H9 (cell line): ENCODE measurements around the gene KLRD1. TPM values are rescaled to one million over a fixed set of nuclear protein-coding genes. Genes with fewer than 3 reads are reported as not detected.

Experiments used
- DNase-seq: peaks from one replicate; pipeline ENCODE4 v3.0.0-alpha.2; 2017
- H2AFZ ChIP-seq: one replicate; pipeline ENCODE4 v1.6.1; 2013; ENCODE audit warnings: mild to moderate bottlenecking, low read length, control low read depth, moderate library complexity
- H2AK5ac ChIP-seq: 2 replicates; pipeline ENCODE4 v1.6.1; 2013; ENCODE audit warnings: low read length, control low read depth, mixed read lengths; ENCODE audit not compliant: insufficient read length
- H2BK120ac ChIP-seq: one replicate; pipeline ENCODE4 v1.6.1; 2013; ENCODE audit warnings: low read depth, mild to moderate bottlenecking, low read length, control low read depth, inconsistent platforms; ENCODE audit not compliant: poor library complexity, severe bottlenecking
- H2BK12ac ChIP-seq: 2 replicates; pipeline ENCODE4 v1.6.1; 2013; ENCODE audit warnings: low read length, control low read depth, mixed read lengths, low read depth; ENCODE audit not compliant: insufficient read length
- H2BK15ac ChIP-seq: 2 replicates; pipeline ENCODE4 v1.6.1; 2013; ENCODE audit warnings: low read depth, low read length, control low read depth
- H2BK20ac ChIP-seq: one replicate; pipeline ENCODE4 v1.6.1; 2013; ENCODE audit warnings: low read depth, mild to moderate bottlenecking, low read length, control low read depth, inconsistent platforms; ENCODE audit not compliant: poor library complexity, severe bottlenecking
- H2BK5ac ChIP-seq: 2 replicates; pipeline ENCODE4 v1.6.1; 2013; ENCODE audit warnings: low read length, control low read depth, mixed read lengths; ENCODE audit not compliant: insufficient read length
- H3K14ac ChIP-seq: 2 replicates; pipeline ENCODE4 v1.6.1; 2013; ENCODE audit warnings: low read length, control low read depth; ENCODE audit not compliant: insufficient read depth
- H3K18ac ChIP-seq: 2 replicates; pipeline ENCODE4 v1.6.1; 2013; ENCODE audit warnings: low read depth, mild to moderate bottlenecking, mixed read lengths, low read length, control low read depth; ENCODE audit not compliant: insufficient read length
- H3K23ac ChIP-seq: 2 replicates; pipeline ENCODE4 v1.6.1; 2013; ENCODE audit warnings: low read length, control low read depth, mixed read lengths, low read depth; ENCODE audit not compliant: insufficient read length
- H3K23me2 ChIP-seq: 2 replicates; pipeline ENCODE4 v1.6.1; 2013; ENCODE audit warnings: low read depth, mild to moderate bottlenecking, mixed read lengths, low read length, control low read depth; ENCODE audit not compliant: insufficient read length, poor library complexity, severe bottlenecking
- H3K27ac ChIP-seq: 2 replicates; pipeline ENCODE4 v1.5.1; 2013; ENCODE audit warnings: low read length, control low read depth, mixed read lengths, low read depth; ENCODE audit not compliant: insufficient read length
- H3K27me3 ChIP-seq: 2 replicates; pipeline ENCODE4 v1.6.1; 2013; ENCODE audit warnings: low read length, control low read depth, inconsistent platforms; ENCODE audit not compliant: insufficient read depth
- H3K4ac ChIP-seq: 2 replicates; pipeline ENCODE4 v1.6.1; 2013; ENCODE audit warnings: low read depth, mild to moderate bottlenecking, control low read depth, inconsistent platforms, low read length, moderate library complexity
- H3K4me1 ChIP-seq: 2 replicates; pipeline ENCODE4 v1.6.1; 2013; ENCODE audit warnings: low read length, control low read depth, inconsistent platforms; ENCODE audit not compliant: insufficient read depth
- H3K4me2 ChIP-seq: 2 replicates; pipeline ENCODE4 v1.6.1; 2013; ENCODE audit warnings: low read length, control low read depth, mixed read lengths; ENCODE audit not compliant: insufficient read length, insufficient read depth
- H3K56ac ChIP-seq: 2 replicates; pipeline ENCODE4 v1.6.1; 2013; ENCODE audit warnings: low read depth, mild to moderate bottlenecking, mixed read lengths, low read length, control low read depth; ENCODE audit not compliant: insufficient read length
- H3K79me1 ChIP-seq: 2 replicates; pipeline ENCODE4 v1.6.1; 2013; ENCODE audit warnings: low read depth, mild to moderate bottlenecking, moderate library complexity, low read length, control low read depth, inconsistent platforms; ENCODE audit not compliant: insufficient read depth, poor library complexity, severe bottlenecking
- H3K79me2 ChIP-seq: 2 replicates; pipeline ENCODE4 v1.6.1; 2013; ENCODE audit warnings: low read length, control low read depth, inconsistent platforms; ENCODE audit not compliant: insufficient read depth
- H3K9ac ChIP-seq: 2 replicates; pipeline ENCODE4 v1.6.1; 2013; ENCODE audit warnings: low read length, control low read depth, mixed read lengths; ENCODE audit not compliant: insufficient read length; ENCODE audit errors: extremely low read depth
- H3K9me3 ChIP-seq: one replicate; pipeline ENCODE4 v1.6.1; 2013; ENCODE audit warnings: low read depth, low read length, inconsistent platforms; ENCODE audit not compliant: control insufficient read depth
- H3T11ph ChIP-seq: one replicate; pipeline ENCODE4 v1.6.1; 2013; ENCODE audit warnings: mild to moderate bottlenecking, low read length, control low read depth, inconsistent platforms
- H4K20me1 ChIP-seq: one replicate; pipeline ENCODE4 v1.6.1; 2013; ENCODE audit not compliant: control insufficient read depth, insufficient read length, insufficient read depth
- H4K5ac ChIP-seq: 2 replicates; pipeline ENCODE4 v1.6.1; 2013; ENCODE audit warnings: low read depth, mild to moderate bottlenecking, mixed read lengths, low read length, control low read depth; ENCODE audit not compliant: insufficient read length
- H4K8ac ChIP-seq: replicated peaks from 2 replicates; pipeline ENCODE4 v1.6.1; 2013; ENCODE audit warnings: low read length, control low read depth, mixed read lengths, low read depth; ENCODE audit not compliant: insufficient read length
- H4K91ac ChIP-seq: 2 replicates; pipeline ENCODE4 v1.6.1; 2013; ENCODE audit warnings: low read depth, mild to moderate bottlenecking, moderate library complexity, mixed read lengths, low read length, control low read depth; ENCODE audit not compliant: insufficient read length
- H3K27ac Mint-ChIP-seq, 3 experiments: 2 replicates in 2 of 3; 3 replicates in 1 of 3; pipeline ENCODE4 v1.8.0; 2020 to 2021; ENCODE audit warnings: mixed read lengths in 3 of 3, mild to moderate bottlenecking in 1 of 3, moderate library complexity in 1 of 3
- H3K27me3 Mint-ChIP-seq: 2 replicates; pipeline ENCODE4 v1.8.0; 2021; ENCODE audit warnings: low read depth, mild to moderate bottlenecking, moderate library complexity, mixed read lengths
- H3K36me3 Mint-ChIP-seq, 3 experiments: 2 replicates in 2 of 3; 3 replicates in 1 of 3; pipeline ENCODE4 v1.8.0; 2020 to 2021; ENCODE audit warnings: low read depth in 3 of 3, mixed read lengths in 3 of 3; ENCODE audit not compliant: insufficient read depth in 1 of 3
- H3K4me1 Mint-ChIP-seq, 2 experiments: 2 replicates each; pipeline ENCODE4 v1.8.0; 2020; ENCODE audit warnings: mixed read lengths in 2 of 2
- H3K4me3 Mint-ChIP-seq, 2 experiments: 2 replicates in 1 of 2; 3 replicates in 1 of 2; pipeline ENCODE4 v1.8.0; 2020 to 2021; ENCODE audit warnings: mild to moderate bottlenecking in 2 of 2, mixed read lengths in 2 of 2, moderate library complexity in 1 of 2
- H3K9me3 Mint-ChIP-seq, 2 experiments: 2 replicates in 1 of 2; 3 replicates in 1 of 2; pipeline ENCODE4 v1.8.0; 2020; ENCODE audit warnings: mild to moderate bottlenecking in 2 of 2, mixed read lengths in 2 of 2, moderate library complexity in 1 of 2
- total RNA-seq: library from RNA; stranded (reverse); gene quantifications from 2 replicates; pipeline ENCODE4 v1.2.1, GENCODE V29; 2021
- TF ChIP-seq, protein P1 (sequence below): fragments of 200-600 bp; sonication (generic); conservative IDR thresholded peaks from 3 replicates; pipeline ENCODE4 v1.8.0; 2021; ENCODE audit warnings: antibody characterized with exemption, mild to moderate bottlenecking

Gene KLRD1
- total RNA-seq, 1 experiment from 2014 or later, result not detected

GRCh38 chr12:10291030-10291429 is 16.6 kb upstream of the KLRD1 start:
- Mint-ChIP-seq H3K27me3 (no peaks in the 10 kb centered on the region), H3K4me3 (no peak overlapping the region), H3K27ac (no peak overlapping the region), H3K36me3 (no peaks in the 10 kb centered on the region), H3K4me1 (no peaks in the 10 kb centered on the region), H3K9me3 (no peaks in the 10 kb centered on the region)
- no peak overlapping the region for H3K18ac ChIP-seq
- no peak overlapping the region for H3T11ph ChIP-seq
- H2AFZ ChIP-seq, result no peak overlapping the region
- H4K91ac ChIP-seq, result no peak overlapping the region
- H4K20me1 ChIP-seq, result no peaks in the 10 kb centered on the region
- no peak overlapping the region for H3K4me2 ChIP-seq
- TF ChIP-seq, protein P1, sequence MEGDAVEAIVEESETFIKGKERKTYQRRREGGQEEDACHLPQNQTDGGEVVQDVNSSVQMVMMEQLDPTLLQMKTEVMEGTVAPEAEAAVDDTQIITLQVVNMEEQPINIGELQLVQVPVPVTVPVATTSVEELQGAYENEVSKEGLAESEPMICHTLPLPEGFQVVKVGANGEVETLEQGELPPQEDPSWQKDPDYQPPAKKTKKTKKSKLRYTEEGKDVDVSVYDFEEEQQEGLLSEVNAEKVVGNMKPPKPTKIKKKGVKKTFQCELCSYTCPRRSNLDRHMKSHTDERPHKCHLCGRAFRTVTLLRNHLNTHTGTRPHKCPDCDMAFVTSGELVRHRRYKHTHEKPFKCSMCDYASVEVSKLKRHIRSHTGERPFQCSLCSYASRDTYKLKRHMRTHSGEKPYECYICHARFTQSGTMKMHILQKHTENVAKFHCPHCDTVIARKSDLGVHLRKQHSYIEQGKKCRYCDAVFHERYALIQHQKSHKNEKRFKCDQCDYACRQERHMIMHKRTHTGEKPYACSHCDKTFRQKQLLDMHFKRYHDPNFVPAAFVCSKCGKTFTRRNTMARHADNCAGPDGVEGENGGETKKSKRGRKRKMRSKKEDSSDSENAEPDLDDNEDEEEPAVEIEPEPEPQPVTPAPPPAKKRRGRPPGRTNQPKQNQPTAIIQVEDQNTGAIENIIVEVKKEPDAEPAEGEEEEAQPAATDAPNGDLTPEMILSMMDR, result no peak
- no peak for DNase-seq
- no peaks in the 10 kb centered on the region for H3K27me3 ChIP-seq
- no peak overlapping the region for H2BK120ac ChIP-seq
- no peaks in the 10 kb centered on the region for H3K9me3 ChIP-seq
- no peaks in the 10 kb centered on the region for H3K4me1 ChIP-seq
- no peak overlapping the region for H3K14ac ChIP-seq
- no peak overlapping the region for H2BK15ac ChIP-seq
- H4K5ac ChIP-seq, result no peak overlapping the region
- no peak overlapping the region for H3K27ac ChIP-seq
- H2AK5ac ChIP-seq, result no peak overlapping the region
- no peak overlapping the region for H3K56ac ChIP-seq
- H3K23ac ChIP-seq, result no peak overlapping the region
- H2BK12ac ChIP-seq, result no peak overlapping the region
- no peaks in the 10 kb centered on the region for H3K23me2 ChIP-seq
- no peak overlapping the region for H2BK20ac ChIP-seq
- H2BK5ac ChIP-seq, result no peak overlapping the region
- H3K9ac ChIP-seq, result no peak overlapping the region
- no peak overlapping the region for H3K4ac ChIP-seq
- no peaks in the 10 kb centered on the region for H3K79me2 ChIP-seq
- H3K79me1 ChIP-seq, result no peaks in the 10 kb centered on the region
- H4K8ac ChIP-seq, result no peak overlapping the region
